NCI-H748 (cell line): Measurements from ENCODE around the gene IFIT2.
A peak's percentile ranks its signal among the peaks of the same experiment; 100 is the strongest.
"Not testable (repeated sequence)": the region's sequence is repeated elsewhere in the genome, so short reads cannot be mapped to it uniquely, and the experiment has no call there.

ENCODE experiments used
- DNase-seq: peaks from one replicate; lab custom pipeline; 2025; ENCODE audit not compliant: unreplicated experiment; lab: John Stamatoyannopoulos, UW

The IFIT2 gene

GRCh38 chr10:89279421-89279869, 22.4 kb upstream of the IFIT2 start:
- DNase-seq: no peak

- DNase-seq: no peak
Observed at GRCh38 chr10:89280508-89280907, 21.3 kb upstream of the IFIT2 start.

- DNase-seq: no peak
Observed at GRCh38 chr10:89281606-89282395, 20.0 kb upstream of the IFIT2 start.

GRCh38 chr10:89283025-89283935, 18.6 kb upstream of the IFIT2 start:
- no peak for DNase-seq

GRCh38 chr10:89283936-89284475, 17.8 kb upstream of the IFIT2 start:
- peak; percentile 4 for DNase-seq

- not testable (repeated sequence) for DNase-seq
Observed at GRCh38 chr10:89284711-89285110, 17.1 kb upstream of the IFIT2 start.

- not testable (repeated sequence) for DNase-seq
Observed at GRCh38 chr10:89285303-89285702, 16.5 kb upstream of the IFIT2 start.

- no peak for DNase-seq
Observed at GRCh38 chr10:89294721-89295239, 7.1 kb upstream of the IFIT2 start.

- no peak for DNase-seq
Observed at GRCh38 chr10:89295597-89295996, 6.2 kb upstream of the IFIT2 start.

- no peak for DNase-seq
Observed at GRCh38 chr10:89296220-89296648, 5.6 kb upstream of the IFIT2 start.

- DNase-seq: no peak
Observed at GRCh38 chr10:89297356-89297755, 4.5 kb upstream of the IFIT2 start.

GRCh38 chr10:89297791-89298190, 4.1 kb upstream of the IFIT2 start:
- no peak for DNase-seq

GRCh38 chr10:89299031-89299430, 2.8 kb upstream of the IFIT2 start:
- no peak for DNase-seq

GRCh38 chr10:89301232-89301631, 614 bp upstream of the IFIT2 start:
- DNase-seq: no peak

- peak; percentile 9 for DNase-seq
Observed at GRCh38 chr10:89302625-89303024, 779 bp downstream of the IFIT2 start.

- DNase-seq: no peak
Observed at GRCh38 chr10:89303161-89303560, 1.3 kb downstream of the IFIT2 start.

- DNase-seq: peak; percentile 17
Observed at GRCh38 chr10:89304026-89304425, 2.2 kb downstream of the IFIT2 start.

- DNase-seq: no peak
Observed at GRCh38 chr10:89304446-89304845, 2.6 kb downstream of the IFIT2 start.

GRCh38 chr10:89304925-89305324, 3.1 kb downstream of the IFIT2 start:
- no peak for DNase-seq

- DNase-seq: no peak
Observed at GRCh38 chr10:89305766-89306433, 4.1 kb downstream of the IFIT2 start.
